AG09319 (cell line): ENCODE results near the gene XDH.

Experiments
- DNase-seq: peaks from one replicate; pipeline ENCODE4 v3.0.0-alpha.2; 2010; ENCODE audit warnings: low read depth; ENCODE audit errors: extremely low read depth
- TF ChIP-seq, protein P1 (sequence below): IDR thresholded peaks from 2 replicates; pipeline ENCODE4 v1.5.1; 2011; ENCODE audit warnings: low read depth, mild to moderate bottlenecking, inconsistent platforms, low read length, moderate library complexity

XDH gene

DNA sequence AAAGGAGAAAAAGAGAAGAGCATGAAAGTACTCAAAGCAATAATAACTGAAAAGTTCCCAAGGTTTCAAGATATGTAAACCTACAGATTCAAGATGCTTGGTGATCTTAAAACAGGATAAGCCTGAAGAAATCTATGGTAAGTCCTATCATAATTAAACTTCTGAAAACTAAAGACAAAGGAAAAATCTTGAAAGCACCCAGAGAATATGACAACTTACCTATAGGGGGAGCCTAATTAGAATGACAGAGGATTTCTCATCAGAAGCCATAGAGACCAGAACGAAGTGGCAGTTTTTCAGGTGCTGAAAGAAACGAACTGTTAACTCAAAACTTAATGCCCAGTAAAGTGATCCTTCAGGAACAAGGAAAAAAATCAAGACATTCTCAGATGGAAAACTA lies 59.7 kb downstream of the XDH start:
- DNase-seq = no peak
- TF ChIP-seq, protein P1, sequence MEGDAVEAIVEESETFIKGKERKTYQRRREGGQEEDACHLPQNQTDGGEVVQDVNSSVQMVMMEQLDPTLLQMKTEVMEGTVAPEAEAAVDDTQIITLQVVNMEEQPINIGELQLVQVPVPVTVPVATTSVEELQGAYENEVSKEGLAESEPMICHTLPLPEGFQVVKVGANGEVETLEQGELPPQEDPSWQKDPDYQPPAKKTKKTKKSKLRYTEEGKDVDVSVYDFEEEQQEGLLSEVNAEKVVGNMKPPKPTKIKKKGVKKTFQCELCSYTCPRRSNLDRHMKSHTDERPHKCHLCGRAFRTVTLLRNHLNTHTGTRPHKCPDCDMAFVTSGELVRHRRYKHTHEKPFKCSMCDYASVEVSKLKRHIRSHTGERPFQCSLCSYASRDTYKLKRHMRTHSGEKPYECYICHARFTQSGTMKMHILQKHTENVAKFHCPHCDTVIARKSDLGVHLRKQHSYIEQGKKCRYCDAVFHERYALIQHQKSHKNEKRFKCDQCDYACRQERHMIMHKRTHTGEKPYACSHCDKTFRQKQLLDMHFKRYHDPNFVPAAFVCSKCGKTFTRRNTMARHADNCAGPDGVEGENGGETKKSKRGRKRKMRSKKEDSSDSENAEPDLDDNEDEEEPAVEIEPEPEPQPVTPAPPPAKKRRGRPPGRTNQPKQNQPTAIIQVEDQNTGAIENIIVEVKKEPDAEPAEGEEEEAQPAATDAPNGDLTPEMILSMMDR = peak; percentile 39

DNA sequence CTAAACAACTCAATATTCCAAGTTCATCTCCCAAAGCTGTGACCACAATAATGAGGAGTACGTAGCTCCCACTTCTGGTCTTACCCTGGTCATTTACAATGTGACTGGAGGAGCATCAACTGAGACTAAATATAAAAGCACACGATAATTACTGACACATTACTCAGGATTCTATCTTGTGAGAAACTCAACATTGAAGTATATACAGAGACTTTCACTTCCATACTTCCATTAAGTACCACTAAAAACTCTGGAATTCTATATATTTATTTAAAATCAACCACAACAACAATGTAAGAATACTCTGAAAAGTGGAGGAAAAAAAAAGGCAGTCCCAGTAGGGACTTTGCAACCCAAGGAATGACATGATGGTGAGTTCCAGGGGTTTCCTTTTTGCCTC lies 61.4 kb downstream of the XDH start:
- TF ChIP-seq, protein P1 = no peak
- DNase-seq = no peak

DNA sequence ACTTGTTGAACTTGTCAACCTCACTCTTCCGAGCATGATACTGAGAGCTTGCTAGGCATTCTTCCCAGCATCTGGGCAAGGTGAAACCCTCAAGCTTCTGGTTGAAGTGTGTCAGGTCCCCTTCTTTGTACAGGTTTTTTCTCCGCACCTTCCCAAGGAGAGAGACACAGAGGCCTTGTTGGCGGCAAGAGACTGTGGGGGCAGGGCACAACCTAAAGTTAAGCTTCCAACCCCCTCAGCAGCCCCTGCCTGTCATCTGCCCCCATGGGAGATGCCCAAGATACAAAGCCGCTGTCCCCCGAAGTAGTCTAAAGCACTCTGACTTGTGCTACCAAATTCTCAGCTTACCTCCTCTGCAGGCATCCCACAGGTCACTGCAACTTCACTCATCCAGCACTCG lies 64.9 kb downstream of the XDH start:
- TF ChIP-seq, protein P1 = no peak
- no peak for DNase-seq

DNA sequence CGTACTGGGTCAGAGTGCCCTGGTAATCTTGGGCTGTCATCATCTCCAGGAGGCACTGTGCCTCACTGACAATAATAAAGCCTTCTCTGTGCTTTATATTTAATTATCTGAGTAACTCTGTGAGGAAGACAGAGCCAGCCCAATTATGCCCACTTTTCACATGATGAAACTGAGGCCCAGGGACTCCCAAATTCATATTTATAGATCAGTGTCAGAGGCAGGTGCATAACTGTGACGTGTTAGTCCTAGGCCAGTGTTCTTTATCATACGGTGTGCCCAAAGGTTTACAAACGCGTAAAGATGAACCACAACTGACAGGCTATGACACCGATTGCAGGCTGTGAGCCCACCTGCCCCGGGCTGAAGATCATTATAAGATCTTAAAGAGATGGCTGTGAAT lies 65.4 kb downstream of the XDH start:
- no peak for DNase-seq
- TF ChIP-seq, protein P1 = no peak

DNA sequence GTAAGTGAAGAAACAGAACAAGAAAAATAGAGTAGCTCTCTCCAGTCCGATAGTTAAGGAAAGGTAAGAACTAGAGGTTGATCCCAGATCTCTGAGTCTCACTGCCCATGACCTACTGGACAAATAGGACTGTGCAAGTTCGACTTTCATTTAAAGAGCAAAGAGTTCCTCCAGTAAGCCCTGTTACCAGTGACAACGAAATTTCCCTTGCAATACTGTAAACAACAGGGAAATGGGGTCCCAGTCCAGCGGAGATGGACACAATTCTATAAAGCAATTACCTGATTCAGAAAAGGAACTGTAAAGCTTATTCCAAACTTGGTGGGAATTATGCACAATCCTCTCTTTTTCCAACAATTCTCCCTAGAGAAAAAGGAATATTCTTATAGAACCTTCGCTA lies 65.9 kb downstream of the XDH start:
- TF ChIP-seq, protein P1 = no peak
- DNase-seq = no peak

DNA sequence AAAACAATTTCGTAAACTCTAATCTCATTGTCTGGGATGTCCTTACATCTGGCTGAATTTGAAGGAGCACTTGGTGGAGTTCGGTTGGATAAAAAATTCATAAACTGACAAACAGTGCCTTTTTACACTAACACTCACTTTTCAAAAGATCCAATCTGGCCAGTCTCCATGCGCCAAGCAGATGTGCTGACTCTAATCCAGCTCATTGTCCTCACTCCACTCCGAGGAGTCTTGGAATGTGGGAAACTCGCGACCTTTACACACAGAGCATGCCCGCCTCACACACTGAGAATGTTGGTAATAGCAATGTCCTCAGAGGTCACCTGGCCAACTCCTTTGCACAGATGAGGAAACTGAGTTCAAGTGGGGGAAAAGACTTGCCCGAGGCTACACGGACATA lies 66.8 kb downstream of the XDH start:
- DNase-seq = peak; percentile 54
- TF ChIP-seq, protein P1 = no peak

DNA sequence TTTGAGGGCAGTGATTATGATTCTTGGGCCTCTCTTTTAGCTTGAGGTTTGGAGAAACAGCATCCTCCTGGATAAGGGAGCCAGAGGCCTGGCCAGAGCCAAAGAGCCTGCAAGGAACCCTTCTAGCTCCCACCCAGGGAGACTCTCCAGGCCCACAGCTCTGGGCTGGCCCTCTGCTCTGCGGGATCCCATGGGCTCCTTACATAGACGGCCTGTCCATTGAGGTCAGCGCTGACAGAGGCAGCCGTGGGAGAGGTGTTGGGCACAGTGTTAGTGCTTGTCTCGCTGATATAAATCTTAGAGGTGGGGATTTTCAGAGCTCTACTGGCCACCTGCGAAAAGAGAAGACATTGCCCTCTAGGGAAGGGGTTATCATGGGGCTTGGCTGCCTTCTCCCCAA lies 67.2 kb downstream of the XDH start:
- TF ChIP-seq, protein P1 = no peak

DNA sequence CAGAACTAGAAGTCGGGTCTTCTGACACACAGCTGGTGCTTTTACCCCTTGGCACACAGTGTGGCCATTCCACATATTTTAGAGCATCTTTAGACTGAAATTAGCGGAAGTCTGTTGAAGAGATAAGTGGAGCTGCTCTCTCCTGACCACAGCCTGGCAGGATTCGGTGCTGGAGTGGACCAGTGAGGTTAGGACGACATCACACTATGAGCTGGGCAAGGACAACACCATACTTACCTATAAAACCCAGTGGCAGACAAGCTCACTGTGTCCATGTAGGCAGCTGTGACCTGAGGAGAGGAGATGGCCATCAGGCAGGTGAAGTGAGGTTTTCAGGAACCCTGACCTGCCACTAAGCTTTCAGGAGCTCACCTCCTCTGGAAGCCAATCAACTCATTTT lies 70.1 kb downstream of the XDH start:
- no peak for DNase-seq
- TF ChIP-seq, protein P1 = no peak

More for the DNA sequence above, 67.2 kb downstream of the XDH start:
- no peak for DNase-seq
